Brain microvascular endothelial cell (primary cell): ENCODE measurements around the gene TBC1D17.

ENCODE experiments used
- DNase-seq: peaks from one replicate; pipeline ENCODE4 v3.0.0-alpha.2; 2020
- H3K27ac ChIP-seq: fragments of 250-450 bp; sonication (Bioruptor Pico); 2 replicates; pipeline ENCODE4 v1.5.1; 2020; ENCODE audit warnings: mild to moderate bottlenecking, moderate library complexity
- H3K27me3 ChIP-seq: fragments of 250-450 bp; sonication (Bioruptor Pico); replicated peaks from 2 replicates; pipeline ENCODE4 v1.5.1; 2020; ENCODE audit warnings: mild to moderate bottlenecking
- H3K36me3 ChIP-seq: fragments of 250-450 bp; sonication (Bioruptor Pico); replicated peaks from 2 replicates; pipeline ENCODE4 v1.5.1; 2020; ENCODE audit warnings: mild to moderate bottlenecking
- H3K4me3 ChIP-seq: 2 replicates; pipeline ENCODE4 v1.5.1; 2011; ENCODE audit warnings: low read depth, mild to moderate bottlenecking, control low read depth, low read length, moderate library complexity
- CTCF ChIP-seq: IDR thresholded peaks from 2 replicates; pipeline ENCODE4 v1.5.1; 2011; ENCODE audit warnings: low read depth, mild to moderate bottlenecking, moderate library complexity, low read length, control low read depth, inconsistent platforms; ENCODE audit errors: missing control alignments
- in situ Hi-C: cut with HindIII; loops from 2 replicates; pipeline ENCODE4 v1.10.0; 2017; ENCODE audit warnings: low sequenced_read_pairs, low pct_ligation_motif_present

TBC1D17 gene

GRCh38 chr19:49930483-49931011 lies 53.0 kb downstream of the TBC1D17 start:
- in situ Hi-C loops, result no loop called here
- no peak overlapping the region for H3K27ac ChIP-seq
- DNase-seq, result no peak
- H3K4me3 ChIP-seq, result no peak overlapping the region
- peaks cover 22% of the 10 kb centered on the region for H3K36me3 ChIP-seq
- H3K27me3 ChIP-seq, result no peaks in the 10 kb centered on the region
- no peak for TF ChIP-seq CTCF

GRCh38 chr19:49931293-49932040 lies 54.0 kb downstream of the TBC1D17 start:
- no peak for TF ChIP-seq CTCF
- DNase-seq, result no peak
- Histone ChIP-seq H3K27me3 (no peaks in the 10 kb centered on the region), H3K36me3 (peaks cover 20% of the 10 kb centered on the region), H3K4me3 (no peak overlapping the region), H3K27ac (no peak overlapping the region)
- in situ Hi-C loops, result no loop called here

GRCh38 chr19:49932041-49932451 lies 54.5 kb downstream of the TBC1D17 start:
- Histone ChIP-seq H3K36me3 (peaks cover 18% of the 10 kb centered on the region), H3K27ac (no peak overlapping the region), H3K4me3 (no peak overlapping the region), H3K27me3 (no peaks in the 10 kb centered on the region)
- no peak for TF ChIP-seq CTCF
- in situ Hi-C loops, result no loop called here
- no peak for DNase-seq

GRCh38 chr19:49932731-49933131 lies 55.2 kb downstream of the TBC1D17 start:
- no peaks in the 10 kb centered on the region for H3K27me3 ChIP-seq
- DNase-seq, result no peak
- in situ Hi-C loops, result no loop called here
- no peak overlapping the region for H3K27ac ChIP-seq
- H3K4me3 ChIP-seq, result no peak overlapping the region
- peaks cover 12% of the 10 kb centered on the region for H3K36me3 ChIP-seq
- TF ChIP-seq CTCF, result no peak

GRCh38 chr19:49933643-49934042 lies 56.1 kb downstream of the TBC1D17 start:
- Histone ChIP-seq H3K4me3 (no peak overlapping the region), H3K27ac (no peak overlapping the region), H3K27me3 (no peaks in the 10 kb centered on the region), H3K36me3 (peaks cover 12% of the 10 kb centered on the region)
- no peak for TF ChIP-seq CTCF
- in situ Hi-C loops, result no loop called here
- DNase-seq, result no peak
